C4-2B (cell line): ENCODE results near the gene WHRN.

ENCODE experiments used
- CTCF ChIP-seq: fragments of 450-650 bp; conservative IDR thresholded peaks from 2 replicates; pipeline ENCODE4 v1.5.1; 2017; ENCODE audit warnings: mild to moderate bottlenecking
- ZFX ChIP-seq: fragments of 450-650 bp; IDR thresholded peaks from 2 replicates; pipeline ENCODE4 v1.6.1; 2017

GRCh38 chr9:114414346-114414745, 90.9 kb downstream of the WHRN start:
- TF ChIP-seq CTCF = no peak
- TF ChIP-seq ZFX = no peak
